Esophagus muscularis mucosa (tissue), 3 donors: ENCODE data around the gene UBIAD1.

ENCODE experiments used
- CTCF ChIP-seq, 3 experiments: fragments of 200-600 bp in 2 of 3; fragments of 450-650 bp in 1 of 3; sonication (generic) in 2 of 3; IDR thresholded peaks; one replicate each; pipeline ENCODE4 v1.5.1; 2017 to 2019; ENCODE audit warnings: antibody characterized with exemption in 3 of 3, mild to moderate bottlenecking in 2 of 3, moderate library complexity in 1 of 3
- POLR2A ChIP-seq: fragments of 450-650 bp; IDR thresholded peaks from one replicate; pipeline ENCODE4 v1.6.1; 2017; ENCODE audit warnings: antibody characterized with exemption, moderate library complexity, mild to moderate bottlenecking, low read depth
- POLR2AphosphoS5 ChIP-seq, 2 donors: sonication (generic); formaldehyde crosslinking; IDR thresholded peaks; one replicate each; pipeline ENCODE4 v1.6.1; 2017; ENCODE audit warnings: antibody characterized with exemption in 2 of 2

DNA sequence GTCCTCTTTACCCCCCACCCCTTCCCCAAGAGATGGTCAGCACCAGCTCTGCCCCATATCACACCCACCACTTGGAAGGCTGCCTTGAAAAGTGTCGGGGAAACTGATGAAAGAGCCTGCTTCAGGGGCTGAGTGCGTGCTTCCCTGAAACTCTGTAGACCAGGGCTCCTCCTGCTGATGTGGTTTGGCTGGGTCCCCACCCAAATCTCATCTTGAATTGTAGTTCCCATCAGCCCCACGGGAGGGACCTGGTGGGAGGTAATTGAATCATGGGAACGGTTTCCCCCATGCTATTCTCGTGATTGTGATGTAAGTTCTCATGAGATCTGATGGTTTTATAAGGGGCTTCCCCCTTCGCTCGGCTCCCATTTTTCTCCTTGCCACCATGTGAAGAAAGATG, 36.4 kb downstream of the UBIAD1 start:
- TF ChIP-seq POLR2A: no peak
- no peak for TF ChIP-seq CTCF (IDR thresholded peaks at IDR 0.05)
- no peak for TF ChIP-seq POLR2AphosphoS5 (IDR thresholded peaks at IDR 0.05)
